ENCODE data around the gene TENT4A.

Gene TENT4A

GRCh38 chr5:6785161-6785860 is 72.1 kb downstream of the TENT4A start:
- TF ChIP-seq CTCF (IDR thresholded peaks at IDR 0.05; ENCODE audit: borderline replicate concordance, control extremely low read depth, extremely low read depth, insufficient read depth, missing control alignments): no peak
- DNase-seq (ENCODE audit: low spot score): no peak
- in situ Hi-C loops (cut with MboI; ENCODE audit: low sequenced_read_pairs, unreplicated experiment): no loop called here

DNA sequence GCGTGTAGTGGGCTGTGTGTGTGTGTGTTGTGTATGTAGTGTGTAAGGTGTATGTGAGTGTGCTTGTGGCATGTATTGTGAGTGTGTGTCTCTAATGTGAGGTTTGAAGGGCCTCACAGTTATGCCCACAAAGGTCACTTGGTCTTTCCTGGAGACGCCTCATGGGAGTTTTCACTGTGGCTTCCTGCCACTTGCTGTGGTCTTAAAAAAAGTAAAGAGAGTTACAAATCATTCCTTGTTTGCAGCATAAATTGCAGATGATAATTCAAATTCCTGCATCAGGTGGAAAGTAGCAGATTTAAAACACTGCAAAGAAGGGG is 72.6 kb downstream of the TENT4A start:
- in situ Hi-C loops (cut with MboI; ENCODE audit: low sequenced_read_pairs, unreplicated experiment): no loop called here
- no peak for DNase-seq (ENCODE audit: low spot score)
- TF ChIP-seq CTCF (IDR thresholded peaks at IDR 0.05; ENCODE audit: borderline replicate concordance, control extremely low read depth, extremely low read depth, insufficient read depth, missing control alignments): no peak

GRCh38 chr5:6786786-6787495 is 73.7 kb downstream of the TENT4A start:
- no peak for TF ChIP-seq CTCF (IDR thresholded peaks at IDR 0.05; ENCODE audit: borderline replicate concordance, control extremely low read depth, extremely low read depth, insufficient read depth, missing control alignments)
- in situ Hi-C loops (cut with MboI; ENCODE audit: low sequenced_read_pairs, unreplicated experiment): no loop called here
- DNase-seq (ENCODE audit: low spot score): no peak

GRCh38 chr5:6787941-6788340 is 74.7 kb downstream of the TENT4A start:
- in situ Hi-C loops (cut with MboI; ENCODE audit: low sequenced_read_pairs, unreplicated experiment): no loop called here
- TF ChIP-seq CTCF (IDR thresholded peaks at IDR 0.05; ENCODE audit: borderline replicate concordance, control extremely low read depth, extremely low read depth, insufficient read depth, missing control alignments): no peak
- DNase-seq (ENCODE audit: low spot score): no peak

- in situ Hi-C loops (cut with MboI; ENCODE audit: low sequenced_read_pairs, unreplicated experiment): no loop called here
- no peak for TF ChIP-seq CTCF (IDR thresholded peaks at IDR 0.05; ENCODE audit: borderline replicate concordance, control extremely low read depth, extremely low read depth, insufficient read depth, missing control alignments)
These were observed 75.2 kb downstream of the TENT4A start for GRCh38 chr5:6788439-6788838.

GRCh38 chr5:6788956-6789649 is 75.9 kb downstream of the TENT4A start:
- DNase-seq (ENCODE audit: low spot score): no peak
- in situ Hi-C loops (cut with MboI; ENCODE audit: low sequenced_read_pairs, unreplicated experiment): no loop called here

More at GRCh38 chr5:6788439-6788838, 75.2 kb downstream of the TENT4A start:
- no peak for DNase-seq (ENCODE audit: low spot score)

More at GRCh38 chr5:6788956-6789649, 75.9 kb downstream of the TENT4A start:
- TF ChIP-seq CTCF (IDR thresholded peaks at IDR 0.05; ENCODE audit: borderline replicate concordance, control extremely low read depth, extremely low read depth, insufficient read depth, missing control alignments): no peak

All from GM13976 (cell line).